ENCODE data around the gene TOGARAM1. TPM values are rescaled to one million over a fixed set of nuclear protein-coding genes. Genes with fewer than 3 reads are reported as not detected.
"Not testable (repeated sequence)": the region's sequence is repeated elsewhere in the genome, so short reads cannot be mapped to it uniquely, and the experiment has no call there.

TOGARAM1 gene
- total RNA-seq, 1 experiment from 2014 or later, result 13.2 TPM

- no peak for DNase-seq (ENCODE audit: extremely low read depth, low read depth)
Measured at GRCh38 chr14:45034730-45035129, 72.7 kb downstream of the TOGARAM1 start.

GRCh38 chr14:45038256-45038655, 76.3 kb downstream of the TOGARAM1 start:
- no peak for DNase-seq (ENCODE audit: extremely low read depth, low read depth)

GRCh38 chr14:45038865-45039264, 76.9 kb downstream of the TOGARAM1 start:
- DNase-seq (ENCODE audit: extremely low read depth, low read depth), result no peak

GRCh38 chr14:45039390-45039789, 77.4 kb downstream of the TOGARAM1 start:
- no peak for DNase-seq (ENCODE audit: extremely low read depth, low read depth)

- DNase-seq (ENCODE audit: extremely low read depth, low read depth), result no peak
Measured at GRCh38 chr14:45041641-45042040, 79.7 kb downstream of the TOGARAM1 start.

GRCh38 chr14:45044638-45045037, 82.6 kb downstream of the TOGARAM1 start:
- DNase-seq (ENCODE audit: extremely low read depth, low read depth), result no peak

GRCh38 chr14:45048385-45048784, 86.4 kb downstream of the TOGARAM1 start:
- no peak for DNase-seq (ENCODE audit: extremely low read depth, low read depth)

GRCh38 chr14:45051180-45051579, 89.2 kb downstream of the TOGARAM1 start:
- no peak for DNase-seq (ENCODE audit: extremely low read depth, low read depth)

GRCh38 chr14:45051896-45052295, 89.9 kb downstream of the TOGARAM1 start:
- no peak for DNase-seq (ENCODE audit: extremely low read depth, low read depth)

- no peak for DNase-seq (ENCODE audit: extremely low read depth, low read depth)
Measured at GRCh38 chr14:45057349-45057748, 95.4 kb downstream of the TOGARAM1 start.

GRCh38 chr14:45057881-45058364, 95.9 kb downstream of the TOGARAM1 start:
- no peak for DNase-seq (ENCODE audit: extremely low read depth, low read depth)

GRCh38 chr14:45060551-45060950, 98.6 kb downstream of the TOGARAM1 start:
- DNase-seq (ENCODE audit: extremely low read depth, low read depth), result no peak

- DNase-seq (ENCODE audit: extremely low read depth, low read depth), result no peak
Measured at GRCh38 chr14:45065540-45065939, 103.5 kb downstream of the TOGARAM1 start.

- DNase-seq (ENCODE audit: extremely low read depth, low read depth), result no peak
Measured at GRCh38 chr14:45065956-45066355, 104.0 kb downstream of the TOGARAM1 start.

- no peak for DNase-seq (ENCODE audit: extremely low read depth, low read depth)
Measured at GRCh38 chr14:45066667-45067066, 104.7 kb downstream of the TOGARAM1 start.

GRCh38 chr14:45068396-45068795, 106.4 kb downstream of the TOGARAM1 start:
- DNase-seq (ENCODE audit: extremely low read depth, low read depth), result no peak

- no peak for DNase-seq (ENCODE audit: extremely low read depth, low read depth)
Measured at GRCh38 chr14:45070215-45070614, 108.2 kb downstream of the TOGARAM1 start.

GRCh38 chr14:45072126-45072525, 110.1 kb downstream of the TOGARAM1 start:
- DNase-seq (ENCODE audit: extremely low read depth, low read depth), result no peak

GRCh38 chr14:45073231-45073879, 111.4 kb downstream of the TOGARAM1 start:
- no peak for DNase-seq (ENCODE audit: extremely low read depth, low read depth)

- no peak for DNase-seq (ENCODE audit: extremely low read depth, low read depth)
Measured at GRCh38 chr14:45078323-45078722, 116.3 kb downstream of the TOGARAM1 start.

- not testable (repeated sequence) for DNase-seq (ENCODE audit: extremely low read depth, low read depth)
Measured at GRCh38 chr14:45080416-45080968, 118.5 kb downstream of the TOGARAM1 start.

- not testable (repeated sequence) for DNase-seq (ENCODE audit: extremely low read depth, low read depth)
Measured at GRCh38 chr14:45081096-45081495, 119.1 kb downstream of the TOGARAM1 start.
